ENCODE measurements around the gene UBR1. TPM values are rescaled to one million over a fixed set of nuclear protein-coding genes. Genes with fewer than 3 reads are reported as not detected.

UBR1 gene
- total and polyA plus RNA-seq, 2 experiments from 2014 or later: 17.2 to 19.6 TPM

DNA sequence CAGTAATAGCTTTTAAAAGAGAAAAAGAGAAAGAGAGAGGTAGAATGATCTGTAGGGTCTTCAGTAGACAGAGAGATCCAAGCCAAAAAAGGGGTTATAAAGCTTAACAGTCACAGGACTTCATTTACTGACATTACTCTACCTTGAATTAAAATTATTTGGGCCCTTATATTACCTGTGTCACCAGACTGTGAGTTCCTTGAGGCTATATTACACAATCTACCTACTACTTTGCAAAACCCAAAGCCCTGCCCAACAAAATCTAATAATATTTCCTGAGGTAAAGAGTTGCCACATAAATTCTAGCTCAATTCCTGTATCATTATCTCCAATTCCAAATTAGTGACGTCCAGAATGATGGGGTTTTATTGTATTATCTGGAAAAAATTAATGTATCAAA, 1.9 kb downstream of the UBR1 start:
- TF ChIP-seq ZNF114 (CRISPR knock-in tag; IDR thresholded peaks at IDR 0.05) (no peak), JUNB (IDR thresholded peaks at IDR 0.05; ENCODE audit: unreplicated experiment) (no peak), EZH2phosphoT487 (IDR thresholded peaks at IDR 0.05; ENCODE audit: unreplicated experiment) (no peak), NANOG (IDR thresholded peaks at IDR 0.05; ENCODE audit: borderline replicate concordance) (no peak), POLR2AphosphoS5 (IDR thresholded peaks at IDR 0.05; ENCODE audit: low read depth) (no peak), CREB1 (CRISPR knock-in tag; IDR thresholded peaks at IDR 0.05; ENCODE audit: low read depth) (no peak), STAT1 (IDR thresholded peaks at IDR 0.05; ENCODE audit: unreplicated experiment) (no peak)
- TF ChIP-seq, protein P1, sequence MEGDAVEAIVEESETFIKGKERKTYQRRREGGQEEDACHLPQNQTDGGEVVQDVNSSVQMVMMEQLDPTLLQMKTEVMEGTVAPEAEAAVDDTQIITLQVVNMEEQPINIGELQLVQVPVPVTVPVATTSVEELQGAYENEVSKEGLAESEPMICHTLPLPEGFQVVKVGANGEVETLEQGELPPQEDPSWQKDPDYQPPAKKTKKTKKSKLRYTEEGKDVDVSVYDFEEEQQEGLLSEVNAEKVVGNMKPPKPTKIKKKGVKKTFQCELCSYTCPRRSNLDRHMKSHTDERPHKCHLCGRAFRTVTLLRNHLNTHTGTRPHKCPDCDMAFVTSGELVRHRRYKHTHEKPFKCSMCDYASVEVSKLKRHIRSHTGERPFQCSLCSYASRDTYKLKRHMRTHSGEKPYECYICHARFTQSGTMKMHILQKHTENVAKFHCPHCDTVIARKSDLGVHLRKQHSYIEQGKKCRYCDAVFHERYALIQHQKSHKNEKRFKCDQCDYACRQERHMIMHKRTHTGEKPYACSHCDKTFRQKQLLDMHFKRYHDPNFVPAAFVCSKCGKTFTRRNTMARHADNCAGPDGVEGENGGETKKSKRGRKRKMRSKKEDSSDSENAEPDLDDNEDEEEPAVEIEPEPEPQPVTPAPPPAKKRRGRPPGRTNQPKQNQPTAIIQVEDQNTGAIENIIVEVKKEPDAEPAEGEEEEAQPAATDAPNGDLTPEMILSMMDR (conservative IDR thresholded peaks at IDR 0.05; ENCODE audit: low read depth in 2 of 2): no peak
- TF ChIP-seq, protein P2, sequence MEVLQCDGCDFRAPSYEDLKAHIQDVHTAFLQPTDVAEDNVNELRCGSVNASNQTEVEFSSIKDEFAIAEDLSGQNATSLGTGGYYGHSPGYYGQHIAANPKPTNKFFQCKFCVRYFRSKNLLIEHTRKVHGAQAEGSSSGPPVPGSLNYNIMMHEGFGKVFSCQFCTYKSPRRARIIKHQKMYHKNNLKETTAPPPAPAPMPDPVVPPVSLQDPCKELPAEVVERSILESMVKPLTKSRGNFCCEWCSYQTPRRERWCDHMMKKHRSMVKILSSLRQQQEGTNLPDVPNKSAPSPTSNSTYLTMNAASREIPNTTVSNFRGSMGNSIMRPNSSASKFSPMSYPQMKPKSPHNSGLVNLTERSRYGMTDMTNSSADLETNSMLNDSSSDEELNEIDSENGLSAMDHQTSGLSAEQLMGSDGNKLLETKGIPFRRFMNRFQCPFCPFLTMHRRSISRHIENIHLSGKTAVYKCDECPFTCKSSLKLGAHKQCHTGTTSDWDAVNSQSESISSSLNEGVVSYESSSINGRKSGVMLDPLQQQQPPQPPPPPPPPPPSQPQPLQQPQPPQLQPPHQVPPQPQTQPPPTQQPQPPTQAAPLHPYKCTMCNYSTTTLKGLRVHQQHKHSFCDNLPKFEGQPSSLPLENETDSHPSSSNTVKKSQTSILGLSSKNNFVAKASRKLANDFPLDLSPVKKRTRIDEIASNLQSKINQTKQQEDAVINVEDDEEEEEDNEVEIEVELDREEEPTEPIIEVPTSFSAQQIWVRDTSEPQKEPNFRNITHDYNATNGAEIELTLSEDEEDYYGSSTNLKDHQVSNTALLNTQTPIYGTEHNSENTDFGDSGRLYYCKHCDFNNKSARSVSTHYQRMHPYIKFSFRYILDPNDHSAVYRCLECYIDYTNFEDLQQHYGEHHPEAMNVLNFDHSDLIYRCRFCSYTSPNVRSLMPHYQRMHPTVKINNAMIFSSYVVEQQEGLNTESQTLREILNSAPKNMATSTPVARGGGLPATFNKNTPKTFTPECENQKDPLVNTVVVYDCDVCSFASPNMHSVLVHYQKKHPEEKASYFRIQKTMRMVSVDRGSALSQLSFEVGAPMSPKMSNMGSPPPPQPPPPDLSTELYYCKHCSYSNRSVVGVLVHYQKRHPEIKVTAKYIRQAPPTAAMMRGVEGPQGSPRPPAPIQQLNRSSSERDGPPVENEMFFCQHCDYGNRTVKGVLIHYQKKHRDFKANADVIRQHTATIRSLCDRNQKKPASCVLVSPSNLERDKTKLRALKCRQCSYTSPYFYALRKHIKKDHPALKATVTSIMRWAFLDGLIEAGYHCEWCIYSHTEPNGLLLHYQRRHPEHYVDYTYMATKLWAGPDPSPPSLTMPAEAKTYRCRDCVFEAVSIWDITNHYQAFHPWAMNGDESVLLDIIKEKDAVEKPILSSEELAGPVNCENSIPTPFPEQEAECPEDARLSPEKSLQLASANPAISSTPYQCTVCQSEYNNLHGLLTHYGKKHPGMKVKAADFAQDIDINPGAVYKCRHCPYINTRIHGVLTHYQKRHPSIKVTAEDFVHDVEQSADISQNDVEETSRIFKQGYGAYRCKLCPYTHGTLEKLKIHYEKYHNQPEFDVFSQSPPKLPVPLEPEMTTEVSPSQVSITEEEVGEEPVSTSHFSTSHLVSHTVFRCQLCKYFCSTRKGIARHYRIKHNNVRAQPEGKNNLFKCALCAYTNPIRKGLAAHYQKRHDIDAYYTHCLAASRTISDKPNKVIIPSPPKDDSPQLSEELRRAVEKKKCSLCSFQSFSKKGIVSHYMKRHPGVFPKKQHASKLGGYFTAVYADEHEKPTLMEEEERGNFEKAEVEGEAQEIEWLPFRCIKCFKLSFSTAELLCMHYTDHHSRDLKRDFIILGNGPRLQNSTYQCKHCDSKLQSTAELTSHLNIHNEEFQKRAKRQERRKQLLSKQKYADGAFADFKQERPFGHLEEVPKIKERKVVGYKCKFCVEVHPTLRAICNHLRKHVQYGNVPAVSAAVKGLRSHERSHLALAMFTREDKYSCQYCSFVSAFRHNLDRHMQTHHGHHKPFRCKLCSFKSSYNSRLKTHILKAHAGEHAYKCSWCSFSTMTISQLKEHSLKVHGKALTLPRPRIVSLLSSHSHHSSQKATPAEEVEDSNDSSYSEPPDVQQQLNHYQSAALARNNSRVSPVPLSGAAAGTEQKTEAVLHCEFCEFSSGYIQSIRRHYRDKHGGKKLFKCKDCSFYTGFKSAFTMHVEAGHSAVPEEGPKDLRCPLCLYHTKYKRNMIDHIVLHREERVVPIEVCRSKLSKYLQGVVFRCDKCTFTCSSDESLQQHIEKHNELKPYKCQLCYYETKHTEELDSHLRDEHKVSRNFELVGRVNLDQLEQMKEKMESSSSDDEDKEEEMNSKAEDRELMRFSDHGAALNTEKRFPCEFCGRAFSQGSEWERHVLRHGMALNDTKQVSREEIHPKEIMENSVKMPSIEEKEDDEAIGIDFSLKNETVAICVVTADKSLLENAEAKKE (CRISPR knock-in tag; IDR thresholded peaks at IDR 0.05): no peak
- TF ChIP-seq, protein P3, sequence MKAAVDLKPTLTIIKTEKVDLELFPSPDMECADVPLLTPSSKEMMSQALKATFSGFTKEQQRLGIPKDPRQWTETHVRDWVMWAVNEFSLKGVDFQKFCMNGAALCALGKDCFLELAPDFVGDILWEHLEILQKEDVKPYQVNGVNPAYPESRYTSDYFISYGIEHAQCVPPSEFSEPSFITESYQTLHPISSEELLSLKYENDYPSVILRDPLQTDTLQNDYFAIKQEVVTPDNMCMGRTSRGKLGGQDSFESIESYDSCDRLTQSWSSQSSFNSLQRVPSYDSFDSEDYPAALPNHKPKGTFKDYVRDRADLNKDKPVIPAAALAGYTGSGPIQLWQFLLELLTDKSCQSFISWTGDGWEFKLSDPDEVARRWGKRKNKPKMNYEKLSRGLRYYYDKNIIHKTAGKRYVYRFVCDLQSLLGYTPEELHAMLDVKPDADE (IDR thresholded peaks at IDR 0.05): no peak
- TF ChIP-seq, protein P4, sequence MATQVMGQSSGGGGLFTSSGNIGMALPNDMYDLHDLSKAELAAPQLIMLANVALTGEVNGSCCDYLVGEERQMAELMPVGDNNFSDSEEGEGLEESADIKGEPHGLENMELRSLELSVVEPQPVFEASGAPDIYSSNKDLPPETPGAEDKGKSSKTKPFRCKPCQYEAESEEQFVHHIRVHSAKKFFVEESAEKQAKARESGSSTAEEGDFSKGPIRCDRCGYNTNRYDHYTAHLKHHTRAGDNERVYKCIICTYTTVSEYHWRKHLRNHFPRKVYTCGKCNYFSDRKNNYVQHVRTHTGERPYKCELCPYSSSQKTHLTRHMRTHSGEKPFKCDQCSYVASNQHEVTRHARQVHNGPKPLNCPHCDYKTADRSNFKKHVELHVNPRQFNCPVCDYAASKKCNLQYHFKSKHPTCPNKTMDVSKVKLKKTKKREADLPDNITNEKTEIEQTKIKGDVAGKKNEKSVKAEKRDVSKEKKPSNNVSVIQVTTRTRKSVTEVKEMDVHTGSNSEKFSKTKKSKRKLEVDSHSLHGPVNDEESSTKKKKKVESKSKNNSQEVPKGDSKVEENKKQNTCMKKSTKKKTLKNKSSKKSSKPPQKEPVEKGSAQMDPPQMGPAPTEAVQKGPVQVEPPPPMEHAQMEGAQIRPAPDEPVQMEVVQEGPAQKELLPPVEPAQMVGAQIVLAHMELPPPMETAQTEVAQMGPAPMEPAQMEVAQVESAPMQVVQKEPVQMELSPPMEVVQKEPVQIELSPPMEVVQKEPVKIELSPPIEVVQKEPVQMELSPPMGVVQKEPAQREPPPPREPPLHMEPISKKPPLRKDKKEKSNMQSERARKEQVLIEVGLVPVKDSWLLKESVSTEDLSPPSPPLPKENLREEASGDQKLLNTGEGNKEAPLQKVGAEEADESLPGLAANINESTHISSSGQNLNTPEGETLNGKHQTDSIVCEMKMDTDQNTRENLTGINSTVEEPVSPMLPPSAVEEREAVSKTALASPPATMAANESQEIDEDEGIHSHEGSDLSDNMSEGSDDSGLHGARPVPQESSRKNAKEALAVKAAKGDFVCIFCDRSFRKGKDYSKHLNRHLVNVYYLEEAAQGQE (IDR thresholded peaks at IDR 0.05; ENCODE audit: unreplicated experiment): no peak
- Histone ChIP-seq H3K79me2 (replicated peaks; ENCODE audit: insufficient read depth) (peaks cover 67% of the 10 kb centered on the region), H3K4me1 (ENCODE audit: insufficient read depth) (peaks cover 5% of the 10 kb centered on the region), H4K20me1 (replicated peaks; ENCODE audit: insufficient read depth) (no peaks in the 10 kb centered on the region; the same call in none of the 2 replicates), H3F3A (replicated peaks; ENCODE audit: low read depth) (no peaks in the 10 kb centered on the region), H3K27ac (ENCODE audit: low read depth) (no peak overlapping the region), H3K4me2 (no peak overlapping the region), H2AFZ (no peak overlapping the region), H3K9me2 (ENCODE audit: insufficient read depth) (no peaks in the 10 kb centered on the region), H3K27me3 (ENCODE audit: insufficient read depth) (no peaks in the 10 kb centered on the region), H3K36me3 (ENCODE audit: insufficient read depth) (no peaks in the 10 kb centered on the region), H3K4me3 (no peak overlapping the region)
- Mint-ChIP-seq H3K4me1 (peaks cover 4% of the 10 kb centered on the region; the same call in 1 of the 3 replicates), H3K27ac (no peak overlapping the region), H3K4me3 (no peak overlapping the region), H3K9me3 (no peaks in the 10 kb centered on the region), H3K36me3 (ENCODE audit: low read depth) (peaks cover 21% of the 10 kb centered on the region), H3K27me3 (ENCODE audit: insufficient read depth, low read depth, poor library complexity) (peaks cover 6% of the 10 kb centered on the region)
- DNase-seq (ENCODE audit: low spot score): no peak
- ATAC-seq: no peak
